ENCODE measurements around the gene KRT74. TPM values are rescaled to one million over a fixed set of nuclear protein-coding genes. Genes with fewer than 3 reads are reported as not detected.

The KRT74 gene
- total RNA-seq, 2 experiments from 2014 or later, result not detected

DNA sequence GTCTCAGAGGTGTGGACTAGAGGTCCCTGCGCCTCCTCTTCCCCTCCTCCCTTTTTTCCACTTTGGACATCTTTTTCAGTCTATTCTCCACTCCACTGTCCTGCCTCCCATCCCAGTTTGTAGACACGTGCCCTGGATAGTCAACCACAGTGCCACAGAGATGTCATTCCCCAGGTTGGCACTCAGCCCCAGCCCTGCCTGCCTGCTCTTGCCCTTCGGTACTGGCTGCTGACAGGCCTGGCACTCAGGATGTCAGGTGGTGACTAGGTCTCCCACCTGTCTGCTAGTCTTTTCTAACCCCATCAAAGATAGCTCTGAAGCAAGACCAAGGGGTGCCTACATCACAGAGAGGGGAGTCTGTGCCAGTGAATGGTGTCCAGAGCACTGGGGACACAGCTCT, 36.5 kb downstream of the KRT74 start:
- intact Hi-C loops (cut with micrococcal nuclease; ENCODE audit: unreplicated experiment), result no loop called here
- no peaks in the 10 kb centered on the region for H3K9me3 ChIP-seq (ENCODE audit: low read length)
- ChIA-PET POLR2A (interaction anchor here (0.5 kb wide), 1 partner anchor 259 kb away, joined by 4 read pairs; no protein-coding TSS in a partner anchor), CTCF (ENCODE audit: unreplicated experiment) (no interaction called here)
- no peak overlapping the region for H3K27ac ChIP-seq (ENCODE audit: low read depth, low read length, poor library complexity, severe bottlenecking)
- no TSS peak for BruUV-seq (replicated peaks)
- no peaks in the 10 kb centered on the region for H3K9me2 ChIP-seq (ENCODE audit: insufficient read depth, low read length)
- H4K20me1 ChIP-seq (ENCODE audit: insufficient read depth, low read length), result no peaks in the 10 kb centered on the region
- H3K36me3 ChIP-seq (ENCODE audit: insufficient read depth, low read length), result no peaks in the 10 kb centered on the region
- no peak overlapping the region for H3K4me2 ChIP-seq (ENCODE audit: low read length)
- H3K4me1 ChIP-seq (ENCODE audit: insufficient read depth, low read length, poor library complexity, severe bottlenecking), result no peaks in the 10 kb centered on the region
- no peak for DNase-seq (ENCODE audit: low spot score)
- no peak overlapping the region for H3K4me3 ChIP-seq (ENCODE audit: low read depth, low read length, poor library complexity, severe bottlenecking)
- no peak for TF ChIP-seq EZH2phosphoT487 (IDR thresholded peaks at IDR 0.05; ENCODE audit: borderline replicate concordance, low read depth, low read length)
- TF ChIP-seq, protein P1, sequence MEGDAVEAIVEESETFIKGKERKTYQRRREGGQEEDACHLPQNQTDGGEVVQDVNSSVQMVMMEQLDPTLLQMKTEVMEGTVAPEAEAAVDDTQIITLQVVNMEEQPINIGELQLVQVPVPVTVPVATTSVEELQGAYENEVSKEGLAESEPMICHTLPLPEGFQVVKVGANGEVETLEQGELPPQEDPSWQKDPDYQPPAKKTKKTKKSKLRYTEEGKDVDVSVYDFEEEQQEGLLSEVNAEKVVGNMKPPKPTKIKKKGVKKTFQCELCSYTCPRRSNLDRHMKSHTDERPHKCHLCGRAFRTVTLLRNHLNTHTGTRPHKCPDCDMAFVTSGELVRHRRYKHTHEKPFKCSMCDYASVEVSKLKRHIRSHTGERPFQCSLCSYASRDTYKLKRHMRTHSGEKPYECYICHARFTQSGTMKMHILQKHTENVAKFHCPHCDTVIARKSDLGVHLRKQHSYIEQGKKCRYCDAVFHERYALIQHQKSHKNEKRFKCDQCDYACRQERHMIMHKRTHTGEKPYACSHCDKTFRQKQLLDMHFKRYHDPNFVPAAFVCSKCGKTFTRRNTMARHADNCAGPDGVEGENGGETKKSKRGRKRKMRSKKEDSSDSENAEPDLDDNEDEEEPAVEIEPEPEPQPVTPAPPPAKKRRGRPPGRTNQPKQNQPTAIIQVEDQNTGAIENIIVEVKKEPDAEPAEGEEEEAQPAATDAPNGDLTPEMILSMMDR (conservative IDR thresholded peaks at IDR 0.05; ENCODE audit: low read length), result no peak
- no peaks in the 10 kb centered on the region for H3K79me2 ChIP-seq (ENCODE audit: insufficient read depth, low read depth, low read length)
- H2AFZ ChIP-seq (ENCODE audit: low read length), result no peak overlapping the region

DNA sequence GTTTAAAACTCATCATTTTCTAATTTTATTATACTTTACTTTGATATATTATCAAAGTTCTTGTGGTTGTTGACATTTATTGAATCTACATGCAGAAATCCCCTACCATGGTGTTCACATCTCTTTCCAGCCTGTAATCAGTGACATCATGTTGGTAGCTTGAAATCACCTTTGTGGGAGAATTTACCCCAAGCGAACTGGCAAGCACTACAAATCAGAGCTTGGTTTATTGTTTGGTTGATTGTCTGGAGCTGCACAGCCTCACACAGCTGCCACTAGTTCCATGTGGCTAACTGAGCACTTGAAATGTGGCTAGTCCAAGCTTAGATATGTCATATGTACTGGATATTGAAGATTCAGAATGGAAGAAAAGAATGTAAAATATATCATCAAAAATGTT, 38.1 kb downstream of the KRT74 start:
- Histone ChIP-seq H3K4me3 (ENCODE audit: low read depth, low read length, poor library complexity, severe bottlenecking) (no peak overlapping the region), H3K4me2 (ENCODE audit: low read length) (no peak overlapping the region), H3K9me2 (ENCODE audit: insufficient read depth, low read length) (no peaks in the 10 kb centered on the region), H3K4me1 (ENCODE audit: insufficient read depth, low read length, poor library complexity, severe bottlenecking) (no peaks in the 10 kb centered on the region), H4K20me1 (ENCODE audit: insufficient read depth, low read length) (no peaks in the 10 kb centered on the region), H3K36me3 (ENCODE audit: insufficient read depth, low read length) (no peaks in the 10 kb centered on the region), H3K27ac (ENCODE audit: low read depth, low read length, poor library complexity, severe bottlenecking) (no peak overlapping the region), H3K79me2 (ENCODE audit: insufficient read depth, low read depth, low read length) (no peaks in the 10 kb centered on the region), H2AFZ (ENCODE audit: low read length) (no peak overlapping the region), H3K9me3 (ENCODE audit: low read length) (no peaks in the 10 kb centered on the region)
- POLR2A ChIA-PET, result no interaction called here
- DNase-seq (ENCODE audit: low spot score), result no peak
- CTCF ChIA-PET (ENCODE audit: unreplicated experiment), result no interaction called here
- BruUV-seq (replicated peaks), result no TSS peak
- intact Hi-C loops (cut with micrococcal nuclease; ENCODE audit: unreplicated experiment), result no loop called here
- no peak for TF ChIP-seq EZH2phosphoT487 (IDR thresholded peaks at IDR 0.05; ENCODE audit: borderline replicate concordance, low read depth, low read length)
- TF ChIP-seq, protein P1 (conservative IDR thresholded peaks at IDR 0.05; ENCODE audit: low read length), result no peak

GRCh38 chr12:52534482-52534881, 39.2 kb downstream of the KRT74 start:
- CTCF ChIA-PET (ENCODE audit: unreplicated experiment), result no interaction called here
- DNase-seq (ENCODE audit: low spot score), result no peak
- Histone ChIP-seq H3K36me3 (ENCODE audit: insufficient read depth, low read length) (no peaks in the 10 kb centered on the region), H3K9me3 (ENCODE audit: low read length) (no peaks in the 10 kb centered on the region), H3K4me2 (ENCODE audit: low read length) (no peak overlapping the region), H3K4me3 (ENCODE audit: low read depth, low read length, poor library complexity, severe bottlenecking) (no peak overlapping the region), H3K9me2 (ENCODE audit: insufficient read depth, low read length) (no peaks in the 10 kb centered on the region), H3K4me1 (ENCODE audit: insufficient read depth, low read length, poor library complexity, severe bottlenecking) (no peaks in the 10 kb centered on the region), H3K79me2 (ENCODE audit: insufficient read depth, low read depth, low read length) (no peaks in the 10 kb centered on the region), H4K20me1 (ENCODE audit: insufficient read depth, low read length) (no peaks in the 10 kb centered on the region), H2AFZ (ENCODE audit: low read length) (no peak overlapping the region), H3K27ac (ENCODE audit: low read depth, low read length, poor library complexity, severe bottlenecking) (no peak overlapping the region)
- intact Hi-C loops (cut with micrococcal nuclease; ENCODE audit: unreplicated experiment), result no loop called here
- BruUV-seq (replicated peaks), result no TSS peak
- POLR2A ChIA-PET, result no interaction called here
- TF ChIP-seq EZH2phosphoT487 (IDR thresholded peaks at IDR 0.05; ENCODE audit: borderline replicate concordance, low read depth, low read length), result no peak
- TF ChIP-seq, protein P1 (conservative IDR thresholded peaks at IDR 0.05; ENCODE audit: low read length), result no peak
